SKM-1 (cell line): ENCODE results near the gene PSMD6.

Source experiments
- DNase-seq: peaks from one replicate; lab custom pipeline; 2025; ENCODE audit not compliant: unreplicated experiment; lab: John Stamatoyannopoulos, UW

Gene PSMD6

GRCh38 chr3:64023187-64023860, at the start of gene PSMD6:
PSMD6 (minus strand) TSS chr3:64023494; CDS start chr3:64023419, 75 bp downstream.
- DNase-seq, result peak; percentile 78

GRCh38 chr3:64072126-64072525, 48.8 kb upstream of the PSMD6 start:
- no peak for DNase-seq

GRCh38 chr3:64070704-64071103, 47.4 kb upstream of the PSMD6 start:
- no peak for DNase-seq

- DNase-seq, result no peak
These were observed 44.4 kb upstream of the PSMD6 start for GRCh38 chr3:64067506-64068346.

- DNase-seq, result no peak
These were observed 41.5 kb upstream of the PSMD6 start for GRCh38 chr3:64064804-64065203.

- no peak for DNase-seq
These were observed 40.7 kb upstream of the PSMD6 start for GRCh38 chr3:64063983-64064438.

- DNase-seq, result no peak
These were observed 40.1 kb upstream of the PSMD6 start for GRCh38 chr3:64063207-64063982.

- no peak for DNase-seq
These were observed 38.3 kb upstream of the PSMD6 start for GRCh38 chr3:64061628-64062027.

GRCh38 chr3:64059484-64060175, 36.3 kb upstream of the PSMD6 start:
- DNase-seq, result no peak

- no peak for DNase-seq
These were observed 35.3 kb upstream of the PSMD6 start for GRCh38 chr3:64058566-64058965.

GRCh38 chr3:64057231-64057630, 33.9 kb upstream of the PSMD6 start:
- no peak for DNase-seq

GRCh38 chr3:64056606-64057180, 33.4 kb upstream of the PSMD6 start:
- DNase-seq, result no peak

- DNase-seq, result no peak
These were observed 31.8 kb upstream of the PSMD6 start for GRCh38 chr3:64055076-64055475.

- DNase-seq, result no peak
These were observed 31.2 kb upstream of the PSMD6 start for GRCh38 chr3:64054488-64054887.

GRCh38 chr3:64053581-64053980, 30.3 kb upstream of the PSMD6 start:
- DNase-seq, result no peak

GRCh38 chr3:64053117-64053516, 29.8 kb upstream of the PSMD6 start:
- DNase-seq, result no peak

- no peak for DNase-seq
These were observed 26.5 kb upstream of the PSMD6 start for GRCh38 chr3:64049832-64050231.

GRCh38 chr3:64049136-64049535, 25.8 kb upstream of the PSMD6 start:
- DNase-seq, result no peak

- peak; percentile 12 for DNase-seq
These were observed 25.4 kb upstream of the PSMD6 start for GRCh38 chr3:64048631-64049061.

- DNase-seq, result no peak
These were observed 24.5 kb upstream of the PSMD6 start for GRCh38 chr3:64047787-64048186.
